ENCODE data around the gene IQCF5. TPM values are rescaled to one million over a fixed set of nuclear protein-coding genes. Genes with fewer than 3 reads are reported as not detected.

The IQCF5 gene
- total RNA-seq, 1 donor from 2014 or later = not detected

GRCh38 chr3:51894391-51894790 lies 19.0 kb upstream of the IQCF5 start:
- H3K4me1 Mint-ChIP-seq (ENCODE audit: low read depth, unreplicated experiment) = peaks cover 9% of the 10 kb centered on the region
- no peak for FAIRE-seq
- H2AFZ ChIP-seq (ENCODE audit: low read depth, low read length) = no peak overlapping the region

GRCh38 chr3:51891242-51892039 lies 16.0 kb upstream of the IQCF5 start:
- no peak for DNase-seq (ENCODE audit: low read depth)
- H4K20me1 ChIP-seq (ENCODE audit: insufficient read depth, low read length) = no peaks in the 10 kb centered on the region
- no peak overlapping the region for H3K4me2 ChIP-seq (ENCODE audit: low read length)
- Mint-ChIP-seq H3K27me3 (ENCODE audit: low read depth, unreplicated experiment) (peaks cover 20% of the 10 kb centered on the region), H3K36me3 (ENCODE audit: low read depth, unreplicated experiment) (no peaks in the 10 kb centered on the region), H3K4me1 (ENCODE audit: low read depth, unreplicated experiment) (peaks cover 3% of the 10 kb centered on the region), H3K4me3 (ENCODE audit: unreplicated experiment) (no peak overlapping the region), H3K27ac (ENCODE audit: unreplicated experiment) (no peak overlapping the region), H3K9me3 (ENCODE audit: unreplicated experiment) (no peaks in the 10 kb centered on the region)
- no peaks in the 10 kb centered on the region for H3K4me1 ChIP-seq (ENCODE audit: insufficient read depth, low read length)
- FAIRE-seq = no peak
- H3K9ac ChIP-seq (ENCODE audit: low read length) = no peak overlapping the region
- TF ChIP-seq, protein P1, sequence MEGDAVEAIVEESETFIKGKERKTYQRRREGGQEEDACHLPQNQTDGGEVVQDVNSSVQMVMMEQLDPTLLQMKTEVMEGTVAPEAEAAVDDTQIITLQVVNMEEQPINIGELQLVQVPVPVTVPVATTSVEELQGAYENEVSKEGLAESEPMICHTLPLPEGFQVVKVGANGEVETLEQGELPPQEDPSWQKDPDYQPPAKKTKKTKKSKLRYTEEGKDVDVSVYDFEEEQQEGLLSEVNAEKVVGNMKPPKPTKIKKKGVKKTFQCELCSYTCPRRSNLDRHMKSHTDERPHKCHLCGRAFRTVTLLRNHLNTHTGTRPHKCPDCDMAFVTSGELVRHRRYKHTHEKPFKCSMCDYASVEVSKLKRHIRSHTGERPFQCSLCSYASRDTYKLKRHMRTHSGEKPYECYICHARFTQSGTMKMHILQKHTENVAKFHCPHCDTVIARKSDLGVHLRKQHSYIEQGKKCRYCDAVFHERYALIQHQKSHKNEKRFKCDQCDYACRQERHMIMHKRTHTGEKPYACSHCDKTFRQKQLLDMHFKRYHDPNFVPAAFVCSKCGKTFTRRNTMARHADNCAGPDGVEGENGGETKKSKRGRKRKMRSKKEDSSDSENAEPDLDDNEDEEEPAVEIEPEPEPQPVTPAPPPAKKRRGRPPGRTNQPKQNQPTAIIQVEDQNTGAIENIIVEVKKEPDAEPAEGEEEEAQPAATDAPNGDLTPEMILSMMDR (IDR thresholded peaks at IDR 0.05; ENCODE audit: insufficient read depth, low read depth, low read length) = no peak
- TF ChIP-seq EZH2 (IDR thresholded peaks at IDR 0.05; ENCODE audit: insufficient read depth, low read length) = no peak
- H3K36me3 ChIP-seq (ENCODE audit: insufficient read depth, low read length) = no peaks in the 10 kb centered on the region
- H3K27me3 ChIP-seq (ENCODE audit: insufficient read depth, low read length) = no peaks in the 10 kb centered on the region
- no peaks in the 10 kb centered on the region for H3K9me3 ChIP-seq (ENCODE audit: insufficient read depth, low read depth, low read length)
- no peak overlapping the region for H2AFZ ChIP-seq (ENCODE audit: low read depth, low read length)
- no peaks in the 10 kb centered on the region for H3K79me2 ChIP-seq (ENCODE audit: insufficient read depth, low read length)
- no peak overlapping the region for H3K4me3 ChIP-seq (ENCODE audit: insufficient read depth, low read depth, low read length)
- no peak overlapping the region for H3K27ac ChIP-seq (ENCODE audit: low read depth, low read length)

More at GRCh38 chr3:51894391-51894790, 19.0 kb upstream of the IQCF5 start:
- no peaks in the 10 kb centered on the region for H3K36me3 ChIP-seq (ENCODE audit: insufficient read depth, low read length)
- H3K4me3 Mint-ChIP-seq (ENCODE audit: unreplicated experiment) = no peak overlapping the region
- no peaks in the 10 kb centered on the region for H3K79me2 ChIP-seq (ENCODE audit: insufficient read depth, low read length)
- peaks cover 20% of the 10 kb centered on the region for H3K27me3 Mint-ChIP-seq (ENCODE audit: low read depth, unreplicated experiment)
- DNase-seq (ENCODE audit: low read depth) = no peak
- H3K4me2 ChIP-seq (ENCODE audit: low read length) = no peak overlapping the region
- no peaks in the 10 kb centered on the region for H3K4me1 ChIP-seq (ENCODE audit: insufficient read depth, low read length)
- no peaks in the 10 kb centered on the region for H4K20me1 ChIP-seq (ENCODE audit: insufficient read depth, low read length)
- H3K9me3 Mint-ChIP-seq (ENCODE audit: unreplicated experiment) = no peaks in the 10 kb centered on the region
- no peak overlapping the region for H3K27ac ChIP-seq (ENCODE audit: low read depth, low read length)
- H3K27ac Mint-ChIP-seq (ENCODE audit: unreplicated experiment) = no peak overlapping the region
- no peak overlapping the region for H3K4me3 ChIP-seq (ENCODE audit: insufficient read depth, low read depth, low read length)
- TF ChIP-seq, protein P1 (IDR thresholded peaks at IDR 0.05; ENCODE audit: insufficient read depth, low read depth, low read length) = no peak
- TF ChIP-seq EZH2 (IDR thresholded peaks at IDR 0.05; ENCODE audit: insufficient read depth, low read length) = no peak
- no peaks in the 10 kb centered on the region for H3K27me3 ChIP-seq (ENCODE audit: insufficient read depth, low read length)
- H3K9ac ChIP-seq (ENCODE audit: low read length) = no peak overlapping the region
- no peaks in the 10 kb centered on the region for H3K9me3 ChIP-seq (ENCODE audit: insufficient read depth, low read depth, low read length)
- H3K36me3 Mint-ChIP-seq (ENCODE audit: low read depth, unreplicated experiment) = no peaks in the 10 kb centered on the region
